HEK293 (cell line): Measurements from ENCODE around the gene EML1.

Experiments used
- AEBP2 ChIP-seq: fragments of 450-650 bp; formaldehyde crosslinking; IDR thresholded peaks from 2 replicates; pipeline ENCODE4 v1.5.1; 2016; ENCODE audit warnings: missing biosample characterization, missing genetic modification characterization, borderline replicate concordance
- KLF16 ChIP-seq: fragments of 450-650 bp; formaldehyde crosslinking; IDR thresholded peaks from 2 replicates; pipeline ENCODE4 v1.5.1; 2017; ENCODE audit warnings: missing biosample characterization, missing genetic modification characterization
- KLF9 ChIP-seq: fragments of 450-650 bp; formaldehyde crosslinking; IDR thresholded peaks from 2 replicates; pipeline ENCODE4 v1.5.1; 2016; ENCODE audit warnings: missing biosample characterization, missing genetic modification characterization, low read depth
- SCRT1 ChIP-seq: fragments of 450-650 bp; formaldehyde crosslinking; IDR thresholded peaks from 2 replicates; pipeline ENCODE4 v1.5.1; 2016; ENCODE audit warnings: missing biosample characterization, missing genetic modification characterization, borderline replicate concordance
- SCRT2 ChIP-seq: fragments of 450-650 bp; formaldehyde crosslinking; IDR thresholded peaks from 2 replicates; pipeline ENCODE4 v1.5.1; 2016; ENCODE audit warnings: missing biosample characterization, missing genetic modification characterization
- ZBTB44 ChIP-seq: fragments of 450-650 bp; IDR thresholded peaks from 2 replicates; pipeline ENCODE4 v1.5.1; 2018; ENCODE audit warnings: missing biosample characterization, mild to moderate bottlenecking, missing genetic modification characterization
- ZNF132 ChIP-seq: fragments of 450-650 bp; formaldehyde crosslinking; IDR thresholded peaks from 2 replicates; pipeline ENCODE4 v1.5.1; 2017; ENCODE audit warnings: missing biosample characterization, missing genetic modification characterization, borderline replicate concordance
- ZNF133 ChIP-seq: fragments of 450-650 bp; formaldehyde crosslinking; IDR thresholded peaks from 2 replicates; pipeline ENCODE4 v1.5.1; 2016; ENCODE audit warnings: missing biosample characterization, missing genetic modification characterization
- ZNF174 ChIP-seq: fragments of 450-650 bp; formaldehyde crosslinking; IDR thresholded peaks from 2 replicates; pipeline ENCODE4 v1.5.0; 2017; ENCODE audit warnings: missing biosample characterization, mild to moderate bottlenecking, missing genetic modification characterization
- ZNF19 ChIP-seq: fragments of 450-650 bp; formaldehyde crosslinking; IDR thresholded peaks from 2 replicates; pipeline ENCODE4; 2016; ENCODE audit warnings: missing biosample characterization, missing genetic modification characterization, low read depth
- ZNF214 ChIP-seq: fragments of 450-650 bp; formaldehyde crosslinking; IDR thresholded peaks from 2 replicates; pipeline ENCODE4 v1.5.1; 2017; ENCODE audit warnings: missing biosample characterization, mild to moderate bottlenecking, missing genetic modification characterization, borderline replicate concordance
- ZNF26 ChIP-seq: fragments of 450-650 bp; formaldehyde crosslinking; IDR thresholded peaks from 2 replicates; pipeline ENCODE4 v1.5.1; 2016; ENCODE audit warnings: missing biosample characterization, missing genetic modification characterization
- ZNF324 ChIP-seq: fragments of 450-650 bp; formaldehyde crosslinking; IDR thresholded peaks from 2 replicates; pipeline ENCODE4 v1.5.1; 2016; ENCODE audit warnings: missing biosample characterization, missing genetic modification characterization
- ZNF362 ChIP-seq: fragments of 450-650 bp; formaldehyde crosslinking; IDR thresholded peaks from 2 replicates; pipeline ENCODE4 v1.5.1; 2016; ENCODE audit warnings: missing biosample characterization, missing genetic modification characterization
- ZNF426 ChIP-seq: fragments of 450-650 bp; formaldehyde crosslinking; IDR thresholded peaks from 2 replicates; pipeline ENCODE4 v1.5.1; 2017; ENCODE audit warnings: missing biosample characterization, missing genetic modification characterization, mild to moderate bottlenecking, inconsistent platforms, moderate library complexity
- ZNF449 ChIP-seq: fragments of 450-650 bp; formaldehyde crosslinking; IDR thresholded peaks from 2 replicates; pipeline ENCODE4 v1.5.1; 2017; ENCODE audit warnings: missing biosample characterization, mild to moderate bottlenecking, missing genetic modification characterization, moderate library complexity
- ZNF518A ChIP-seq: fragments of 450-650 bp; formaldehyde crosslinking; conservative IDR thresholded peaks from 2 replicates; pipeline ENCODE4 v1.5.1; 2016; ENCODE audit warnings: low read depth, missing biosample characterization, missing genetic modification characterization
- ZNF555 ChIP-seq: fragments of 450-650 bp; formaldehyde crosslinking; conservative IDR thresholded peaks from 2 replicates; pipeline ENCODE4 v1.5.1; 2017; ENCODE audit warnings: missing biosample characterization, mild to moderate bottlenecking, missing genetic modification characterization, inconsistent platforms
- ZNF560 ChIP-seq: fragments of 450-650 bp; formaldehyde crosslinking; IDR thresholded peaks from 2 replicates; pipeline ENCODE4 v1.5.1; 2017; ENCODE audit warnings: missing biosample characterization, missing genetic modification characterization, borderline replicate concordance
- ZNF621 ChIP-seq: fragments of 450-650 bp; formaldehyde crosslinking; IDR thresholded peaks from 2 replicates; pipeline ENCODE4 v1.5.1; 2017; ENCODE audit warnings: missing biosample characterization, missing genetic modification characterization
- ZNF629 ChIP-seq: fragments of 450-650 bp; formaldehyde crosslinking; IDR thresholded peaks from 2 replicates; pipeline ENCODE4 v1.5.1; 2017; ENCODE audit warnings: missing biosample characterization, missing genetic modification characterization
- ZNF645 ChIP-seq: fragments of 450-650 bp; formaldehyde crosslinking; IDR thresholded peaks from 2 replicates; pipeline ENCODE4; 2016; ENCODE audit warnings: missing biosample characterization, missing genetic modification characterization
- ZNF777 ChIP-seq: fragments of 450-650 bp; formaldehyde crosslinking; IDR thresholded peaks from 2 replicates; pipeline ENCODE4 v1.5.1; 2017; ENCODE audit warnings: missing biosample characterization, missing genetic modification characterization, borderline replicate concordance
- ZNF791 ChIP-seq: fragments of 450-650 bp; formaldehyde crosslinking; IDR thresholded peaks from 2 replicates; pipeline ENCODE4 v1.5.1; 2016; ENCODE audit warnings: missing biosample characterization, missing genetic modification characterization
- ZNF830 ChIP-seq: fragments of 450-650 bp; IDR thresholded peaks from 2 replicates; pipeline ENCODE4 v1.5.0; 2018; ENCODE audit warnings: missing biosample characterization, missing genetic modification characterization, low read depth, mild to moderate bottlenecking, moderate library complexity
- ZSCAN30 ChIP-seq: fragments of 450-650 bp; IDR thresholded peaks from 2 replicates; pipeline ENCODE4 v1.5.1; 2018; ENCODE audit warnings: missing biosample characterization, mild to moderate bottlenecking, missing genetic modification characterization, moderate library complexity
- ZXDB ChIP-seq: fragments of 450-650 bp; formaldehyde crosslinking; IDR thresholded peaks from 2 replicates; pipeline ENCODE4 v1.5.1; 2016; ENCODE audit warnings: missing biosample characterization, missing genetic modification characterization

Gene EML1

GRCh38 chr14:99952039-99952438 lies 158.8 kb downstream of the EML1 start (continued):
- TF ChIP-seq ZNF555 (tag by site-specific recombination) (no peak), AEBP2 (tag by site-specific recombination) (peak; percentile 3; the same call in 1 of the 2 replicates), ZNF26 (tag by site-specific recombination) (no peak), ZNF777 (no peak), ZNF133 (tag by site-specific recombination) (no peak), ZNF560 (tag by site-specific recombination) (no peak), ZNF645 (tag by site-specific recombination) (no peak), ZNF830 (tag by site-specific recombination) (no peak), ZNF621 (tag by site-specific recombination) (0 out of 2 replicates have a peak, but pooled peaks have one; percentile 49), ZNF174 (tag by site-specific recombination) (no peak), ZSCAN30 (tag by site-specific recombination) (no peak), ZBTB44 (no peak), ZNF426 (tag by site-specific recombination) (no peak), ZNF518A (tag by site-specific recombination) (no peak), ZNF791 (no peak), ZNF629 (tag by site-specific recombination) (no peak), ZNF19 (tag by site-specific recombination) (no peak), ZXDB (tag by site-specific recombination) (no peak), KLF16 (tag by site-specific recombination) (no peak), SCRT2 (tag by site-specific recombination) (no peak), ZNF214 (no peak), ZNF132 (tag by site-specific recombination) (no peak), KLF9 (tag by site-specific recombination) (no peak), ZNF324 (tag by site-specific recombination) (no peak), SCRT1 (no peak), ZNF449 (tag by site-specific recombination) (no peak), ZNF362 (tag by site-specific recombination) (no peak)
